AG04450 (cell line): ENCODE data around the gene LRRC10B. TPM values are rescaled to one million over a fixed set of nuclear protein-coding genes. Genes with fewer than 3 reads are reported as not detected.

Experiments used
- CTCF ChIA-PET: fragments of 300-600, 350-600 bp; formaldehyde crosslinking; extraction: SDS; loops from one replicate; lab custom pipeline; 2022; ENCODE audit warnings: antibody characterized with exemption, inconsistent platforms; lab: Charles Lee
- POLR2A ChIA-PET: fragments of 350-600 bp; formaldehyde crosslinking; extraction: SDS; loops from one replicate; lab custom pipeline; 2021; ENCODE audit warnings: antibody characterized with exemption, inconsistent platforms; lab: Yijun Ruan, JAX
- DNase-seq: peaks from one replicate; pipeline ENCODE4 v3.0.0-alpha.2; 2011; ENCODE audit warnings: low read depth, low spot score
- H3K27ac ChIP-seq: one replicate; pipeline ENCODE4 v1.5.1; 2012; ENCODE audit warnings: low read depth, low read length, control low read depth
- H3K27me3 ChIP-seq: one replicate; pipeline ENCODE4 v1.6.0; 2012; ENCODE audit warnings: low read length; ENCODE audit not compliant: control insufficient read depth, insufficient read depth
- H3K4me3 ChIP-seq: 2 replicates; pipeline ENCODE4 v1.5.1; 2011; ENCODE audit warnings: mild to moderate bottlenecking, low read depth, low read length, control low read depth
- H3K9me3 ChIP-seq: 2 replicates; pipeline ENCODE4 v1.5.1; 2012; ENCODE audit warnings: low read length; ENCODE audit not compliant: control insufficient read depth, insufficient read depth
- polyA plus RNA-seq: library from polyadenylated mRNA; depleted of rRNA; stranded (reverse); fragments of >200 nt; gene quantifications from 2 replicates; pipeline ENCODE4 v1.2.3, GENCODE V29; 2011
- TF ChIP-seq, protein P1 (sequence below): IDR thresholded peaks from 2 replicates; pipeline ENCODE4 v1.5.1; 2011; ENCODE audit warnings: low read depth, low read length, control low read depth, inconsistent platforms

Gene LRRC10B
- polyA plus RNA-seq, 1 experiment = not detected

DNA sequence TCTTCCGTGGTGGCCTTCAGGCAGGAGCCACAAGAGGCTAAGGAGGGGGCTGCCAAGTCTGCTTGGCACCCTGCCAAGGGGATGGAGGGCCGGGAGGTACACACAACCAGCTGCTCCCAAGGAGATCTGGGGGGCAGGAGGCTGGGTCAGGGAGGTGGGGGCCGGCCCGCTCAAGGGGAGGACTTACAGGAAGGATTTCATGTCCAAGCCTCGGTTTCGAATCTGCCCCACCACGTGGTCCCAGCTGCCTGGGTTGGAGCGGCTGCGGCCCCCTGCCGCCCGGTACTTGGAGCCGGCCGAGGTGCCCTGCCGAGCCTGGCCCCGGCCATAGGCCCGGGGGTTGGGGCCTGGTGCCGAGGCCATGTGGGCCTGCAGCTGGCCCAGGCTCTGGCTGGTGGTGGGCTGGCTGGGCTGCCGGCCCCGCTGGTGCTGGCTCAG is 33.5 kb downstream of the LRRC10B start:
- TF ChIP-seq, protein P1, sequence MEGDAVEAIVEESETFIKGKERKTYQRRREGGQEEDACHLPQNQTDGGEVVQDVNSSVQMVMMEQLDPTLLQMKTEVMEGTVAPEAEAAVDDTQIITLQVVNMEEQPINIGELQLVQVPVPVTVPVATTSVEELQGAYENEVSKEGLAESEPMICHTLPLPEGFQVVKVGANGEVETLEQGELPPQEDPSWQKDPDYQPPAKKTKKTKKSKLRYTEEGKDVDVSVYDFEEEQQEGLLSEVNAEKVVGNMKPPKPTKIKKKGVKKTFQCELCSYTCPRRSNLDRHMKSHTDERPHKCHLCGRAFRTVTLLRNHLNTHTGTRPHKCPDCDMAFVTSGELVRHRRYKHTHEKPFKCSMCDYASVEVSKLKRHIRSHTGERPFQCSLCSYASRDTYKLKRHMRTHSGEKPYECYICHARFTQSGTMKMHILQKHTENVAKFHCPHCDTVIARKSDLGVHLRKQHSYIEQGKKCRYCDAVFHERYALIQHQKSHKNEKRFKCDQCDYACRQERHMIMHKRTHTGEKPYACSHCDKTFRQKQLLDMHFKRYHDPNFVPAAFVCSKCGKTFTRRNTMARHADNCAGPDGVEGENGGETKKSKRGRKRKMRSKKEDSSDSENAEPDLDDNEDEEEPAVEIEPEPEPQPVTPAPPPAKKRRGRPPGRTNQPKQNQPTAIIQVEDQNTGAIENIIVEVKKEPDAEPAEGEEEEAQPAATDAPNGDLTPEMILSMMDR = no peak
- ChIA-PET POLR2A (no interaction called here), CTCF (interaction anchor here (0.9 to 4.9 kb wide), 2 partner anchors 26 to 87 kb away, joined by 3 to 24 read pairs; no protein-coding TSS in a partner anchor)
- DNase-seq = no peak
- H3K27me3 ChIP-seq = peaks cover 30% of the 10 kb centered on the region
- H3K4me3 ChIP-seq = no peak overlapping the region
- no peak overlapping the region for H3K27ac ChIP-seq
- H3K9me3 ChIP-seq = no peaks in the 10 kb centered on the region; the same call in 1 of the 2 replicates

DNA sequence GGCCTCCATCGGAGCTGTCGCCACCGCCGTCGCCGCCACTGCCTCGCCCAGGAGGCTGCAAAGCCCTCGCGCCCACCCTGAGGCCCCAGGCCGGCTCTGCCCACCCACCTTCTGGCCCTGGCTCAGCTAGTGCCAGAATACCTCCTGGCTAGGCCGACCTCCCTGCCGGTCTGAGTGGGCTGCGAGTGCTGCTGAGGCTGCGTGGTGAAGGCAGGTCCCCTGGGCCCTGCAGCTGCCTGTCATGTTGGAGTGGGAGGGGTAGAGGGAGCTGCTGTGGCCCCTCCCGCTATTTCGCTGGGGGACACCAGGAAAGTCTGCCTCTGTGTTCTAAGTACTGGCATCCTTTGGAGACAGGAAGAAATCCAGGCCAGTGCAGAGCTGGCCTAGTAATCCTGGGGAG is 34.2 kb downstream of the LRRC10B start:
- no peak overlapping the region for H3K27ac ChIP-seq
- CTCF ChIA-PET = interaction anchor here (4.9 kb wide), 1 partner anchor 26 kb away, joined by 24 read pairs; no protein-coding TSS in a partner anchor
- H3K27me3 ChIP-seq = peaks cover 31% of the 10 kb centered on the region
- no peak for DNase-seq
- TF ChIP-seq, protein P1 = no peak
- POLR2A ChIA-PET = no interaction called here
- H3K4me3 ChIP-seq = no peak overlapping the region
- no peaks in the 10 kb centered on the region; the same call in 1 of the 2 replicates for H3K9me3 ChIP-seq

DNA sequence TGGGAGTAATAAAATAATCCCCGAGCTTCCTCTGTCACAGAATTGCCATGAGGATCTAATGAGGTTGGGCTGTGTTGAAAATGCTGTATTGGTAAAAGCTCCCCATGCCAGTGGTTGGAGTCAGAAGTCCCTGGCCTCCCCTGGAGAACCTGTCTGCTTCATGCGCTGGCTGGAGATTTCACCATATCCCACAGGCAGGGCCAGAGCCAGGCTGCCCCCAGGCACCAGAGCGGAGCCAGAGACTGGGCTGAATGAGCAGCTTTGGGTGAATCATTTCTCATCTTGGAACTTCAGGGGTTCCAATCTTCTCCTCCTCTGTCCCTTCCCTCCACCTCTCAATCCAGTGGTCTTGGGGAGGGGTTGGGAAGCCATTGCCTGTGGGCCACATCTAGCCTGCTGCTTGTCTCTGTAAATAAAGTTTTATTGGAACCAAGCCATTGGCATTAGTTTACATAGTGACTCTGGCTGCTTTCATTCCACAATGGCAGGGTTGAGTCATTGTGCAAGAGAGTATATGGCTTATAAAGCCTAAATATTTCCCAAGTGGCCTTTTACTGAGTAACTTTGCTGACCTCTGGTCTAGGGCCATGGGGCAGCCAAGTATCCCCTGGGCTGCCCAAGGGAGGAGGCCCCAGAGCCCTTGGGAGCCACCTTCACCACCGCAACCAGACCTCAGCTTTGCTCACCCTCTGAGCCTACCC is 35.2 kb downstream of the LRRC10B start:
- H3K9me3 ChIP-seq = no peaks in the 10 kb centered on the region; the same call in 1 of the 2 replicates
- CTCF ChIA-PET = interaction anchor here (4.9 kb wide), 1 partner anchor 27 kb away, joined by 24 read pairs; no protein-coding TSS in a partner anchor
- DNase-seq = no peak
- peaks cover 29% of the 10 kb centered on the region for H3K27me3 ChIP-seq
- no peak overlapping the region for H3K27ac ChIP-seq
- no peak overlapping the region for H3K4me3 ChIP-seq
- POLR2A ChIA-PET = no interaction called here
- TF ChIP-seq, protein P1 = no peak

DNA sequence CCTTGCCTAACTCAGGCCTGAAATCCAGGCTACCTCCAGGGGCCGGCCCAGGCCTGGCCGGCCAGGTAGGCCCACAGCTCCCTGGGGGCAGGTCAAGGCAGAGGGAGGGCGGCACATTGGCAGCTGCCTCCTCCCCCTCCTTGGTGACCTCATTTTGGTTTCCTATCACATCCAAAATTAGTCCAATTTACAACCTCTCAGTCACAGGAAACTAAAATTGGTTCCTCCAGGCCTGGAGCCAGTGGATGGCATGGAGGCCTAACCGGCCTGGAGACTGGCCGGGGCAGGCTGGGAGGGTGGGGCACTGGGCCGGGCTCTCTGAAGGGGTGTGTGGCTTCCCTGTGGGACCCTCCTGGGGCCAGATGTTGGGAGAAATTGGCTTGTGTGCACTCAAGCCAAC is 35.9 kb downstream of the LRRC10B start:
- Histone ChIP-seq H3K4me3 (no peak overlapping the region), H3K27me3 (peaks cover 23% of the 10 kb centered on the region), H3K9me3 (no peaks in the 10 kb centered on the region; the same call in 1 of the 2 replicates), H3K27ac (no peak overlapping the region)
- ChIA-PET CTCF (interaction anchor here (0.8 to 4.9 kb wide), 4 partner anchors 28 to 98 kb away, joined by 3 to 24 read pairs (median 4); no protein-coding TSS in a partner anchor), POLR2A (no interaction called here)
- TF ChIP-seq, protein P1 = no peak
- DNase-seq = no peak

DNA sequence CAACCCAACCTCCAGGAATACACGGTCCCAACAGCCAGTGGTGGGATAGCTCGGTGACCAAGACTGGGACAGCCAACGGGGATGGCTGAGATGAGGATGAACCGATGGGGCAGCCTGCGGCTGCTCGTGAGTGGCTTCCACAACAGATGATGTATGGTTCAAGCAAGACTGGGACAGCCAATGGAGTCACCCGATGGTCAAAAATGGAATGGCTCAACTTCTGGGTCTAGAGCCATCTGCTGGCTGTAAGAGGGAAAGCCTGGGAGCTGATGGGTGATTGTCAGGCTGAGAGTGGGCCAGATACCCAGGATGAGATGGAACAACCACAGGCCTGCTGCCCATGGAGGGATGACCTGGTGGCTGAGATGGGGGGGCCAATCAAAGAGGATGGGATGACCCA is 36.8 kb downstream of the LRRC10B start:
- H3K27ac ChIP-seq = no peak overlapping the region
- H3K27me3 ChIP-seq = peaks cover 23% of the 10 kb centered on the region
- no peaks in the 10 kb centered on the region; the same call in 1 of the 2 replicates for H3K9me3 ChIP-seq
- CTCF ChIA-PET = interaction anchor here (0.6 to 4.9 kb wide), 7 partner anchors 13 to 99 kb away, joined by 3 to 24 read pairs (median 5); no protein-coding TSS in a partner anchor
- DNase-seq = no peak
- POLR2A ChIA-PET = no interaction called here
- TF ChIP-seq, protein P1 = peak; percentile 45
- no peak overlapping the region for H3K4me3 ChIP-seq
